Measurements from ENCODE around the gene PROKR1.

- TF ChIP-seq FOXK2 (IDR thresholded peaks at IDR 0.05) = no peak
- TF ChIP-seq FOXM1 (IDR thresholded peaks at IDR 0.05; ENCODE audit: borderline replicate concordance) = no peak
- no peak for TF ChIP-seq HDGF (IDR thresholded peaks at IDR 0.05; ENCODE audit: borderline replicate concordance)
- TF ChIP-seq ARNT (IDR thresholded peaks at IDR 0.05) = no peak
- TF ChIP-seq CTBP1 (IDR thresholded peaks at IDR 0.05; ENCODE audit: borderline replicate concordance) = no peak
- no peak for TF ChIP-seq ZNF384 (IDR thresholded peaks at IDR 0.05)
- no peak for TF ChIP-seq SUZ12 (IDR thresholded peaks at IDR 0.05)
Measured at GRCh38 chr2:68696554-68696953, 53.2 kb downstream of the PROKR1 start.

All from HEK293T (cell line).